ENCODE data around the gene PITRM1.

The PITRM1 gene

GRCh38 chr10:3099291-3100092, 73.1 kb downstream of the PITRM1 start:
- peak; percentile 70 to 76 for DNase-seq

- DNase-seq: no peak
These were observed 73.9 kb downstream of the PITRM1 start for GRCh38 chr10:3098689-3099088.

GRCh38 chr10:3097160-3097559, 75.4 kb downstream of the PITRM1 start:
- DNase-seq: no peak

GRCh38 chr10:3096149-3096548, 76.4 kb downstream of the PITRM1 start:
- no peak for DNase-seq

GRCh38 chr10:3095373-3096139, 77.0 kb downstream of the PITRM1 start:
- peak; percentile 85 to 90 for DNase-seq

- no peak for DNase-seq
These were observed 78.0 kb downstream of the PITRM1 start for GRCh38 chr10:3094609-3095036.

GRCh38 chr10:3093996-3094395, 78.6 kb downstream of the PITRM1 start:
- no peak for DNase-seq

- no peak for DNase-seq
These were observed 80.7 kb downstream of the PITRM1 start for GRCh38 chr10:3091921-3092320.

- DNase-seq: no peak
These were observed 81.4 kb downstream of the PITRM1 start for GRCh38 chr10:3090914-3091787.

GRCh38 chr10:3090388-3090787, 82.2 kb downstream of the PITRM1 start:
- no peak for DNase-seq

Measured in inflammatory macrophage treated with lipopolysaccharide for 1 hour (primary cell).